Fibroblast of lung (primary cell): ENCODE data around the gene TMEM134. TPM values are rescaled to one million over a fixed set of nuclear protein-coding genes. Genes with fewer than 3 reads are reported as not detected.

Experiments used
- DNase-seq, 2 donors: peaks; one replicate each; pipeline versions ENCODE4 v3.0.0 to v3.0.0-alpha.2; 2010; ENCODE audit warnings: low read depth in 2 of 2
- H2AFZ ChIP-seq: 2 replicates; pipeline ENCODE4 v1.5.1; 2012; ENCODE audit warnings: low read length, control low read depth, inconsistent platforms
- H3K27ac ChIP-seq: 2 replicates; pipeline ENCODE4 v1.5.1; 2011; ENCODE audit warnings: low read length, control low read depth; ENCODE audit not compliant: insufficient read depth
- H3K27me3 ChIP-seq: 2 replicates; pipeline ENCODE4 v1.5.1; 2011; ENCODE audit warnings: mild to moderate bottlenecking, low read length; ENCODE audit not compliant: control insufficient read depth, insufficient read depth
- H3K36me3 ChIP-seq: 2 replicates; pipeline ENCODE4 v1.5.1; 2011; ENCODE audit warnings: low read length; ENCODE audit not compliant: control insufficient read depth, insufficient read depth
- H3K4me1 ChIP-seq: 2 replicates; pipeline ENCODE4 v1.5.1; 2011; ENCODE audit warnings: low read length; ENCODE audit not compliant: control insufficient read depth, insufficient read depth; ENCODE audit errors: extremely low read depth
- H3K4me2 ChIP-seq: 2 replicates; pipeline ENCODE4 v1.5.1; 2011; ENCODE audit warnings: low read length, control low read depth; ENCODE audit not compliant: insufficient read depth; ENCODE audit errors: extremely low read depth
- H3K4me3 ChIP-seq, 4 experiments: fragments of 200-600 bp in 1 of 4; sonication (generic) in 1 of 4; replicated peaks in 1 of 4; 2 replicates each; pipeline ENCODE4 v1.5.1; 2011 to 2016; ENCODE audit warnings: low read length in 4 of 4, low read depth in 3 of 4, mild to moderate bottlenecking in 3 of 4, control low read depth in 2 of 4, inconsistent platforms in 1 of 4, mixed read lengths in 1 of 4; ENCODE audit not compliant: insufficient read depth in 1 of 4; ENCODE audit errors: control extremely low read depth in 1 of 4
- H3K79me2 ChIP-seq: 2 replicates; pipeline ENCODE4 v1.5.1; 2012; ENCODE audit warnings: mild to moderate bottlenecking, low read length, inconsistent platforms; ENCODE audit not compliant: control insufficient read depth, insufficient read depth
- H3K9ac ChIP-seq: 2 replicates; pipeline ENCODE4 v1.5.1; 2011; ENCODE audit warnings: mild to moderate bottlenecking, low read length, control low read depth; ENCODE audit not compliant: insufficient read depth
- H3K9me3 ChIP-seq: 2 replicates; pipeline ENCODE4 v1.5.1; 2012; ENCODE audit warnings: low read depth, low read length; ENCODE audit not compliant: control insufficient read depth, insufficient read depth
- H4K20me1 ChIP-seq: 2 replicates; pipeline ENCODE4 v1.5.1; 2011; ENCODE audit warnings: low read length; ENCODE audit not compliant: control insufficient read depth, insufficient read depth; ENCODE audit errors: extremely low read depth
- EZH2 ChIP-seq: IDR thresholded peaks from 2 replicates; pipeline ENCODE4 v1.5.1; 2012; ENCODE audit warnings: low read length, control low read depth, mild to moderate bottlenecking; ENCODE audit errors: missing control alignments
- polyA minus RNA-seq: library from RNA; depleted of rRNA, polyadenylated mRNA; stranded (reverse); fragments of >200 nt; gene quantifications from 2 replicates; pipeline ENCODE4 v1.2.3, GENCODE V29; 2011; ENCODE audit warnings: low replicate concordance
- polyA plus RNA-seq, 2 donors: library from polyadenylated mRNA; depleted of rRNA in 1 of 2; stranded (reverse) in 1 of 2; unstranded in 1 of 2; fragments of >200 nt; gene quantifications; 2 replicates each; pipeline ENCODE4 v1.2.1, GENCODE V29; 2011 to 2012; ENCODE audit warnings: missing spikeins in 1 of 2
- total RNA-seq: library from RNA; depleted of rRNA; stranded (reverse); fragments of >200 nt; gene quantifications from 2 replicates; pipeline ENCODE4 v1.2.1, GENCODE V29; 2014
- TF ChIP-seq, protein P1 (sequence below), 2 donors: IDR thresholded peaks in 1 of 2; conservative IDR thresholded peaks in 1 of 2; 1 replicate in 1 of 2; 2 replicates in 1 of 2; pipeline ENCODE4 v1.5.1; 2011 to 2012; ENCODE audit warnings: low read length in 2 of 2, control low read depth in 1 of 2, inconsistent platforms in 1 of 2, low read depth in 1 of 2, mild to moderate bottlenecking in 1 of 2

Gene TMEM134, protein sequence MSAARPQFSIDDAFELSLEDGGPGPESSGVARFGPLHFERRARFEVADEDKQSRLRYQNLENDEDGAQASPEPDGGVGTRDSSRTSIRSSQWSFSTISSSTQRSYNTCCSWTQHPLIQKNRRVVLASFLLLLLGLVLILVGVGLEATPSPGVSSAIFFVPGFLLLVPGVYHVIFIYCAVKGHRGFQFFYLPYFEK
- total RNA-seq, result 11.2 and 17.2 TPM in 2 replicates
- polyA plus RNA-seq, result 16.5 and 22.0 TPM in 2 replicates
- 25.6 and 30.0 TPM in 2 replicates for polyA plus RNA-seq (2012)
- 6.9 and 11.2 TPM in 2 replicates for polyA minus RNA-seq

DNA sequence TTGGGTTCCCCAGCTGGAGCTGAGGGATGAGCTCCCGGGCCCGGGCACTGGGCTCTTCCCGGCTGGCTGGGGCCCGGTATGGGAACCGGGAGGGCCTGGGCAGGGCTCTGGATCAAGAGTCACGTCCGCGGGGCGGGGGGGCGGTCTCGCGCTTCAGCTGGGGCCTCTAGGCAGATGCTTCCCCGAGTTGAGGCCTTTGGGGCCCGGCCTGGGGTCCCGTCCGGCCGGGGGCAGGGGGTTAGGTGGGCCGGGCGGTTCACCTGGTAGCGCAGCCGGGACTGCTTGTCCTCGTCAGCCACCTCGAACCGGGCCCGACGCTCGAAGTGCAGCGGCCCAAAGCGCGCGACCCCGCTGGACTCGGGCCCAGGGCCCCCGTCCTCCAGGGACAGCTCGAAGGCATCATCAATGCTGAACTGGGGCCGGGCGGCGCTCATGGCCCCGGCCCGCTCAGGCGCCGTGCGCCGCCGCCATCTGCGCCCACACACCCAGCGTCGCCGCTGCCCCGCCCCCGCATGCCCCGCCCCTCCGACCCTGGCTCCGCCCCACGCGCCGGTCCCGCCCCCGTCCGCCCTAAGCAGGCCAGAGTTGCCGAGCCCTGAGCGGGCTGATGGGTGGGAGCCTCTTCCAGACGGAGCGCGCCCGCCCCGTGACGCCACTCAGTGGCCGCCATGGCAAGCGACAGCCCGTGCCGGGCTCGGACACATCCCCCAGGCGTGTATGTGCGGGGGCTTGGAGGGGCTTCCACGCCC, at the start of gene TMEM134:
Gene TMEM134, minus strand, starts transcription at position 493 of the 749 bp plus-strand sequence. Its CDS starts 59 bp downstream, at position 434.
- Histone ChIP-seq H3K4me3 (peak within 1 kb of the TSS; percentile 72 to 91 (median 78)), H3K4me1 (peaks cover 6% of the 10 kb centered on the region), H2AFZ (peak within 1 kb of the TSS; percentile 92), H3K36me3 (no peaks in the 10 kb centered on the region), H3K79me2 (no peaks in the 10 kb centered on the region), H3K9ac (peak within 1 kb of the TSS; percentile 79), H3K4me2 (peak within 1 kb of the TSS; percentile 79), H3K9me3 (no peaks in the 10 kb centered on the region), H4K20me1 (no peaks in the 10 kb centered on the region), H3K27me3 (no peaks in the 10 kb centered on the region), H3K27ac (peak within 1 kb of the TSS; percentile 73)
- peak; percentile 88 to 90 for DNase-seq
- no peak for TF ChIP-seq EZH2
- TF ChIP-seq, protein P1, sequence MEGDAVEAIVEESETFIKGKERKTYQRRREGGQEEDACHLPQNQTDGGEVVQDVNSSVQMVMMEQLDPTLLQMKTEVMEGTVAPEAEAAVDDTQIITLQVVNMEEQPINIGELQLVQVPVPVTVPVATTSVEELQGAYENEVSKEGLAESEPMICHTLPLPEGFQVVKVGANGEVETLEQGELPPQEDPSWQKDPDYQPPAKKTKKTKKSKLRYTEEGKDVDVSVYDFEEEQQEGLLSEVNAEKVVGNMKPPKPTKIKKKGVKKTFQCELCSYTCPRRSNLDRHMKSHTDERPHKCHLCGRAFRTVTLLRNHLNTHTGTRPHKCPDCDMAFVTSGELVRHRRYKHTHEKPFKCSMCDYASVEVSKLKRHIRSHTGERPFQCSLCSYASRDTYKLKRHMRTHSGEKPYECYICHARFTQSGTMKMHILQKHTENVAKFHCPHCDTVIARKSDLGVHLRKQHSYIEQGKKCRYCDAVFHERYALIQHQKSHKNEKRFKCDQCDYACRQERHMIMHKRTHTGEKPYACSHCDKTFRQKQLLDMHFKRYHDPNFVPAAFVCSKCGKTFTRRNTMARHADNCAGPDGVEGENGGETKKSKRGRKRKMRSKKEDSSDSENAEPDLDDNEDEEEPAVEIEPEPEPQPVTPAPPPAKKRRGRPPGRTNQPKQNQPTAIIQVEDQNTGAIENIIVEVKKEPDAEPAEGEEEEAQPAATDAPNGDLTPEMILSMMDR (conservative IDR thresholded peaks at IDR 0.05 in 1 of 2, IDR thresholded peaks at IDR 0.05 in 1 of 2; ENCODE audit: low read depth in 1 of 2, low read length in 2 of 2), result peak in 1 of 2 donors; percentile 19

DNA sequence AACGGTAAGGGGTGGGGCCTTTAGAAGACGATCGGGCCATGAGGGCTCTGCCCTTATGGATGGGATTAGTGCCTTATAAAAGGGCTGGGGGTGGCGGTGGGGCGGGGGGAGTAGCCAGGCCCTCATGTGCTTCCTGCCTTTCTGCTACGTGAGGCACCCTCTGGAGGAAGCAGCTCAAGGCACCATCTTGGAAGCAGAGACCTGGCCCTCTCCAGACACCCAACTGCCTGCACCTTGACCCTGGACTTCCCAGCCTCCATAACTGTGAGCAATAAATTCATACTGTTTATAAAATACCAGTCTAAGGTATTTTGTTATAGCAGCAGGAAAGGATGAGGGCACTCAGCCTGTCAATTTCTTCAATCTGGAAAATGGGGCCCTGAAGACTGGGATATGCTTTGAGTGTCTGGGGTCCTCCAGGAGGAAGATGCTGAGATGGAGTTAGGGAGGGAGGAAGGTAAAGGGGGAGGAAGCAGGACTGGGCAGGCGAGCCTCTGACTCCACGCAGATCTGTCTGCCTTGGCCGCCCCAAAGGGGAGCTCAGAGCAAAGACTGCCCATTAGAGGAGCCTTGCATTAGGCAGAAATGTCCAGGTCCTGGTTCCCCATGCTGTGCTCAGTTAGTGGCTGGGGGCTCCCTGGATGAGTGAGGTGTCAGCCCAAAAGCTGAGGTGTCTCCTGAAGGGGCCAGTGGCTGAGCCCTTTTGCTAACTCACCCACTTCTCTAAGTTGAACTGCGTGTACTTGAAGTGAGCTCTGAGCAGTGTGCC, 48.9 kb upstream of the TMEM134 start:
- peaks cover 12% of the 10 kb centered on the region for H3K27me3 ChIP-seq
- no peak overlapping the region for H2AFZ ChIP-seq
- TF ChIP-seq EZH2, result no peak
- TF ChIP-seq, protein P1 (conservative IDR thresholded peaks at IDR 0.05 in 1 of 2, IDR thresholded peaks at IDR 0.05 in 1 of 2; ENCODE audit: low read depth in 1 of 2, low read length in 2 of 2), result no peak
- no peaks in the 10 kb centered on the region for H3K79me2 ChIP-seq
- H3K9me3 ChIP-seq, result no peaks in the 10 kb centered on the region
- no peak for DNase-seq
- no peaks in the 10 kb centered on the region for H3K36me3 ChIP-seq
- H3K4me2 ChIP-seq, result no peak overlapping the region
- H3K27ac ChIP-seq, result no peak overlapping the region
- no peak overlapping the region for H3K9ac ChIP-seq
- H3K4me3 ChIP-seq, result no peak overlapping the region
- no peaks in the 10 kb centered on the region for H4K20me1 ChIP-seq
- H3K4me1 ChIP-seq, result no peaks in the 10 kb centered on the region

DNA sequence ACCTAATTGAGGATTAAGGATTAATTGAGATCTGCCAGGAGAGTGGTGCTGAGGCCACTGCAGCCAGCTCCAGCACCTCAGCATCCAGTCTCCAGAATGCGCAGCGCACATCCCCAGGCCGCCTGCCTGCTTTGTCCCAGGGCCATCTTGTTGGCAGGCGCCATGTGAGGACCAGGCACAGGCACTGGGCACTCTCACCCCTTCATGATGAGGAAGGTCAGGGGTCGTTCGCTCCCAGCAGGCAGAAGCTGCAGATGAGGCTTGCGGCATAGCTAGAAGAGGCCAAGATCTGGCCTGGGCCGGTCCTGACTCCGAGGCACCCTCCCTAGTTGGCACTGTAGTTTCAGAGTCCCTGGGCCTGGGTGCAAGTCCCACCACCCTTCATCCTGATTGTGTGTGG, 47.8 kb upstream of the TMEM134 start:
- TF ChIP-seq EZH2, result no peak
- TF ChIP-seq, protein P1 (conservative IDR thresholded peaks at IDR 0.05 in 1 of 2, IDR thresholded peaks at IDR 0.05 in 1 of 2; ENCODE audit: low read depth in 1 of 2, low read length in 2 of 2), result no peak
- no peaks in the 10 kb centered on the region for H3K79me2 ChIP-seq
- no peak overlapping the region for H3K4me2 ChIP-seq
- H3K27ac ChIP-seq, result no peak overlapping the region
- H3K9me3 ChIP-seq, result no peaks in the 10 kb centered on the region
- H3K4me1 ChIP-seq, result no peaks in the 10 kb centered on the region
- H2AFZ ChIP-seq, result no peak overlapping the region
- no peaks in the 10 kb centered on the region for H4K20me1 ChIP-seq
- H3K27me3 ChIP-seq, result peaks cover 15% of the 10 kb centered on the region
- no peak overlapping the region for H3K9ac ChIP-seq
- DNase-seq, result no peak
- no peak overlapping the region for H3K4me3 ChIP-seq
- H3K36me3 ChIP-seq, result no peaks in the 10 kb centered on the region
